Raji (cell line): ENCODE results near the gene ABCB10.

Source experiments
- POLR2A ChIP-seq: IDR thresholded peaks from 2 replicates; pipeline ENCODE4 v1.6.1; 2011; ENCODE audit warnings: low read depth, low read length, control low read depth; ENCODE audit not compliant: insufficient read depth

The ABCB10 gene

DNA sequence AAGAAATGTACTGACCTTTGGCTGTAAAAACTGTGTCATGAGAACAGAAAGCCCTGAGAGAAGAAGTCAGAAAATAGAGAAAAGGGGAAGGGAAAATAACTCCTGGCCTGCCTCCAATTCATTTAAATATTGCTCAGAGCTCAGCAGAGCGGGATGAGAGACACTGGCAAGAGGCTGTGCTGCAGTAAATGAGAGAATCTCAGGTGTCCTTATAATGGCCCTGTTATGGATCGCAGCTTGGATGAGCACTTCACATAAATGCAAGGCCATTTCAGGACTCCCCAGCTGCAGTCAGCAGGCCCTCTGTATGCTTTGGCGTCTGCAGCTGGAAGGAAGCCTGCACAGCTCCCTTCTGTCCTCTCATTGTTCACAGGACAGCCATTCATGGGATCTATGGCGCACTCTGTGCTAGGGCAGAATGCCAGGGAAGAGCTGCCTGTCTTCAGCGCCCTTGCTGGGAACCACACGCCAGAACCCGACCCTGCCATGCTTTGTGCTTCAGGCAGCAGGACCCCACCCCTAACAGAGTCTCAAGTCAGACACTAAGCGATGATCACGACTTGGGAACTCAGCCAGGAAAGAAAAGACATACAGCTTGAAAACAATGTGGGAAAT is 20.7 kb upstream of the ABCB10 start:
- TF ChIP-seq POLR2A: no peak

DNA sequence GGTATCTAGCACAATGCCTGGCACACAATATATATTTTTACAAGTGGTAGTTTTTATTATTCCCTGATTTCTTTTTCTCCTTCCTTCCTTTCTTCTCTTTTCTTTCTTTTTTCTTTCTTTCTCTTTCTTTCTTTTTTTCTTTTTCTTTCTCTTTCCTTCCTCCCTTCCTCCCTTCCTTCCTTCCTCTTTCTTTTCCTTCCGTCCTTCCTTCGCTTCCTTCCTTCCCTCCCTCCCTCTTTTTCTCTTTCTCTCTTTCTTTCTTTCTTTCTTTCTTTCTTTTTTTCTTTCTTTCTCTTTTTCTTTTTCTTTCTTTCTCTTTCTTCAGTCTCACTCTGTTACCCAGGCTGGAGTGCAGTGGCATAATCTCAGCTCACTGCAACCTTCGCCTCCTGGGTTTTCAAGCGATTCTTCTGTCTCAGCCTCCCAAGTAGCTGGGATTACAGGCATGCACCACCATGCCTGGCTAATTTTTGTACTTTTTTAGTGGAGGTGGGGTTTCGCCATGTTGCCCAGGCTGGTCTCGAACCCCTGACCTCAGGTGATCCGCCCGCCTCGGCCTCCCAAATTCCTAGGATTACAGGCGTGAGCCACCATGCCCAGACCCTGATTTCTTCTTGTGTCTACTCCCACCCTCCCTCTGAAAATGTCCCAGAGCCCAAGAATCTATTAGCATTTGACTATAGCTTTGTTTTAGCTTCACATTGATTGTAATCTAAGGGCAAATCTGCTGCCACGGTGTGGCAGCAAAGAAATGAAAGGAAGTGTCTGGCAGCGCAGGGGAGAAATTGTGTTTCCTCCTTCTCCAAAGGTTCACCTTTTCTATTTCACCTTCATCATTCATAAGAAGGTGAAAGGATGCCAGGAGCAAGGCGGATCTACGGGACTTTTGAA is 19.9 kb upstream of the ABCB10 start:
- no peak for TF ChIP-seq POLR2A

DNA sequence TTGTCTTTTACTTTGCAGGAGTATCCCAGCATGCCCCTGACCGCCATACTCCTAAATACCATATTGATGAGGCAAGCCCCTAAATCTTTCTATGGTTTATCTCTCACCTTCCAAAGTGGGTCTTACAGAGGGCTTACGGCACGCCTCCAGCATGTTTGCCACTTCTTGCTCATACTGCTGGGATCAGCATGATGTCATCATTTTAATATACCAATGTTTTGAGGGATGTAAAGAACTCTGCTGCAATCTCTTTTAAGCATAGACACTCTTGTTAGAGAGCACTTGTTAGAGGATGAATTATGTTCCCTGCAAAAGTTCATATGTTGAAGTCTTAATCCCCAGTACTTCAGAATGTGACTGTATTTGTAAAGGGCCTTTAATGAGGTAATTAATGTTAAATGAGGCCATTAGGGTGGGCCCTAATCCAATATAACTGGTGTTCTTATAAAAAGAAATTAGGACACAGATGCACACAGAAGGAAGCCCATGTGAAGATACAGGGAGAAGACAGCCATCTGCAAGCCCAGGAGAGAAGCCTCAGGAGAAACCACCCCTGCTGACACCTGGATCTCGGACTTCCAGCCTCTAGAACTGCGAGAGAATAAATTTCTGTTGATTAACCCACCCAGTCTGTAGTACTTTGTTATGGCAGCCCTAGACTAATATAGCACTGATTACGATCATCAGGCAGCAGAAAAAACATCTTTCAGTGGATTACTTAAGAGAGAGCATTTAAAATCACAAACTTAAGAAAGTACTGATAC is 16.4 kb upstream of the ABCB10 start:
- no peak for TF ChIP-seq POLR2A

DNA sequence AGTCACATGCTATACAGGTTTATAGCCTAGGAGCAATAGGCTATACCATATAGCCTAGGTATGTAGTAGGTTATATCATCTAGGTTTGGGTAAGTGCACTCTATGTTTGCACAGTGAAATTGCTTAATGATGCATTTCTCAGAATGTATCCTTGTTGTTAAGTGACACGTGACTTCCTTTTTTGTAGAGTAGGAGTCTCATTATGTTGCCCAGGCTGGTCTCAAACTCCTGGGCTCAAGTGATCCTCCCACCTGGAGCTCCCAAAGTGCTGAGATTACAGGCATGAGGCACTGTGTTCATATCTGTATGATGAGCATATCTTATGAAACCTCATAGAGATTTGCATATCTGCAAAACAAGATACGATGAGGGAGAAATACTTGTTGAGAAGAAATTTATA is 13.8 kb upstream of the ABCB10 start:
- no peak for TF ChIP-seq POLR2A

DNA sequence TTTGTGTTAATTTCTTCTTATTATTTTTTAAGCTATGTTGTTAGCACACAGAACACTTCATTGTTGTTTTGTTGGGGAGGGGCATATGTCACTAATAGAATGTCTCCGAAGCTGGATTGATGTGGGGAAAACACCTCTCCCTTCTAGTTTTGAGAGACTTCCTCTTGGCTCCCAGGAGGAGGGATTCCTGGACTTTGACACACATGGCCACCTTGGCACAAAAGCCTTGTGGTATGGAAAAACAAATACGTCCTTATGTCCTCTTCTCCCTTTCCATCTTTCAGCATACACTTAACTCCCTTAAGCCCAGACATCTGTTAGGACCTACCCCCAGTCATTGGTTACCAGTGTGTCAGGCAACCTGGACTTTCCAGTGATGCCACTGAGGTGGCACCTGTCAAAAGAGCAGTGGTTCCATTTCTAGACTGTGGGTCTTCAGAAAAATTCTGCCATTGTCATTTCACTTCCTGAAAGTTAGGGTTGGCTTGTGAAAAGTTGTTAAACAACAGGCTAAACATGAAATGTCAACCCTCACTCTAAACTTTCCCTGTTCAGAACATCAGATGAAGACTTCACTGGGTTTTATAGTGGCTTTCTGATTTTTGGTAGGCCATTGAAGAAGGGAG is 12.5 kb upstream of the ABCB10 start:
- no peak for TF ChIP-seq POLR2A

DNA sequence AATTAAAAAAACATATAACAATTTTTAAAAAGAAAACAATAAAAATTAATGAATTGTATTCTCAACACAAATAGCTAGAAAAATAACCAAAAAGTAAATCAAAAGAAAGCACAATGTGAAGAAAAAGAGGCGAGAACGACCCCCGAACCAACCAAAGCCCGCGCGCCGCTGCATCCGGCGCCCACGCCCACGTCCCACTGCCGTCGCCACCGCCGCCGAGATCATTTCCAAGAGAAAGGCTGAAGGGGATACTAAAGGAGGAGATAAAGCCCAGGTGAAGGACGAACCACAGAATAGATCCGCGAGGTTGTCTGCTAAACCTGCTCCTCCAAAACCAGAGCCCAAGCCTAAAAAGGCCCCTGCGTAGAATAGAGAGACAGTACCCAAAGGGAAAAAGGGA is 11.8 kb upstream of the ABCB10 start:
- TF ChIP-seq POLR2A: no peak

DNA sequence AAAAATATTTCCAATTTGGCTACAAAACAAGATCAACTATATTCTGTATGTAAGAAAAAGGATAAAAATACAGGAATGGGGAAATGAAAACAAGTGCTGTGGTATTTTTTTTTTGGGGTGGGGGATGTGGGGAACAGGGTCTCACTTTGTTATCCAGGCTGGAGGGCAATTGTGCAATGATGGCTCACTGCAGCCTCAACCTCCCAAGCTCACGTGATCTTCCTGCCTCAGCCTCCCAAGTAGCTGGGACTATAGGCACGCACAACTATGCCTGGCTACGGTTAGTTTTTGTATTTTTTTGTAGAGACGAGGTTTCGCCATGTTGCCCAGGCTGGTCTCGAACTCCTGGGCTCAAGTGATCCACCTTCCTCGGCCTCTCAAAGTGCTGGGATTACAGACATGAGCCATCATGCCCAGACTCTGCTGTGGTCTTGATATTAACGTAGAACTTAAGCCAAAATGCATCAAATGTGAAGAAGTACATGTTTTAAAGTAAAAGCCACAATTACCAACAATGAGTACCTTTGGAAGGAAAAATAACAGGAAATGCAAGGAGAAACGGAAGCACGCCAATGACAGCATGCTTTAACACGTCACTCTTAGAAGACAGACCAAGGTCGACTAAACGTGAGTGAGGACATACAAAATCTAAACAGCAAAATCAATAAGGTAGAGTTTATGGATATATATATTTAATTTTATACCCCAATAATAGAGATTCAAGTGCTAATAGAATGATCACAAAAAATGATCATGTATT is 8.8 kb upstream of the ABCB10 start:
- TF ChIP-seq POLR2A: no peak

DNA sequence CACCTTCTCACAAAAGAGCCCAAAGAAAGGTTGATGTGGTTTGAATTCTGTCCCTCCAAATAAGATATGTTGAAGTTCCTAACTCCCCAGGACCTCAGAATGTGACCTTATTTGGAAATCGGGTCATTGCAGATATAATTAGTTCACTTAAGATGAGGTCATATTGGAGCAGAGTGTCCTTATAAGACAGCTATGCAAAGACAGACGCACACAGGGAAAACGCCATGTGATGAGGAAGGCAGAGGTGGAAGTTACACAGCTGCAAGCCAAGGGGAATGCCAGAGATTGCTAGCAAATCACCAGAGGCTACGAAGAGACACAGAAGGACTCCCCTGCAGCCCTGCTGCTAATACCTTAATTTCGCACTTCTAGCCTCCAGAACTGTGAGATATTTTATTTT is 5.2 kb upstream of the ABCB10 start:
- no peak for TF ChIP-seq POLR2A

DNA sequence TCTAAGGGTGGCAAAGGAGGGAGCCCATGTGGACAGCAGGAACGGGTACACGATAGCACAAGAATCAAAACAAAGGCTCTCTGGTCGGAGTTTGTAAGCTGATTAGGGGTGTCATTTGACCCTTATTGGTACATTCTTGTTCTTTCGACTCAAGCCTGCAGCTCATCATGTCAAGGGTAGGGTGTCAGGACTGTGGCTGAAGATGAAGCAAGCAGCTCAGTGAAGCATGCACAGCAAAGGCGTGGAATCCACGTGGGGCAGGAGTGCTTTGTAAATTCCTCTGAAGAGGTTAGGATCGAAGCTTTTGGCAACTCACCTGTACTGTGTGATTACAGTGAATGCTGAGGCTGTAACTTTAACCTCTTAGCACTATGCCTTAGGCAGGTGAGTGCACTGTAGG is 4.7 kb upstream of the ABCB10 start:
- no peak for TF ChIP-seq POLR2A

DNA sequence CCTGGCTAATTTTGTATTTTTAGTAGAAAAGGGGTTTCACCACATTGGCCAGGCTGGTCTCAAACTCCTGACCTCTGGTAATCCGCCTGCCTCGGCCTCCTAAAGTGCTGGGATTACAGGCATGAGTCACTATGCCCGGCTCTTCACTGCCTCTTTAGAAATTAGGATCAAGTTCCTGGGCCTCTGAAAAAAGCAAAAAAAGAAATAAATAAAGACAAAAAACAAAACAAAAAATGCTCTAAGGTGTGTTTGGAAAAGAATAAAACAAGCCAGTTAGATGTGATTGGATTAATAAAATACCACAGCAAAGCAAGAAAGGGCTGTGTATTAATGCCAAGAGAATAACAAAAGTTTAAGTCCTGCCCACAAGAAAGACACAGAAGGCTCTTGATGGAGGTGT is 4.2 kb upstream of the ABCB10 start:
- no peak for TF ChIP-seq POLR2A

DNA sequence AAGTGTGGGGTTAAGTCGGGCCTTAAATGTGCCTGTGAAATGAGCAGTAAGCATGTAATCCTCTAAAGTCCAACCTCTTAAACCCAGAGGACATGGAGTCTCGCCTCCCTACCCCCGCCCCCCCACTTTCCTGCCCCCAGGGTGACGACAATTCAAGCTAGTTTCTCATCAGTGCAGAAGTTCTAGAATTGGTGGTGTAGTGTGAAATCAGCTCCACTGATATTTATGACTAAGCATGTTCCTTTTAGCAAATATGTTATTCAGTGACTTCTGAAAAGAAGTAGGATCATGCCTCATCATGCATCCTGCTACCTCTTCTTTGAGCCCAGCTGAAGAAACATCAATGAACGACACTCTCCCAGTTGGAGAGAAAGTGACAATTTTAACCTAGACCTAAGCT is 2.6 kb upstream of the ABCB10 start:
- TF ChIP-seq POLR2A: no peak

DNA sequence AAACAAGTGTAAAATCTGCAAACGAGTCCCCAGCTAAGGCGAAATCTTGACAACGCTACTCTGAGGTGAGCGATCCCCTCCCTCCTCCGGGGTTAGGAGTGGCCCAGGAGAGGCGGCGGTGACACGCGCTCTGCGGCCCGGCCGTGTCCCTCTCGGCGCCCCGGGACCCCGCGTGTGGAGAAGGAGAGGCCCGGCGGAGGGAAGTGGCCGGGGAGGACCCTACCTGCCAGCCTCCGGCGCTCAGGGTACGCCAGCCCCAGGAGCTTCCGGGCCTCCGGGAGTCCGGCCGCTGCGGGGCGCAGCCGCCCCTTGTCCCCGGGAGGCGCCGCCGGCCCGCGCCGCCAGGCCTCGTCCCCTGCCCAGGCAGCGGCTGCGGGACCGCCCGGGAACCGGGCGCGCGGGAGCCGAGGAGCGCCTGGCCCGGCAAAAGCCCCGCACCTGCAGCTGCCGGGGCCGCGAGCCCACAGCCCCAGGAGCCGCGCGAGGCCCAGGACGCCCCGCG is 543 bp downstream of the ABCB10 start:
- TF ChIP-seq POLR2A: no peak

DNA sequence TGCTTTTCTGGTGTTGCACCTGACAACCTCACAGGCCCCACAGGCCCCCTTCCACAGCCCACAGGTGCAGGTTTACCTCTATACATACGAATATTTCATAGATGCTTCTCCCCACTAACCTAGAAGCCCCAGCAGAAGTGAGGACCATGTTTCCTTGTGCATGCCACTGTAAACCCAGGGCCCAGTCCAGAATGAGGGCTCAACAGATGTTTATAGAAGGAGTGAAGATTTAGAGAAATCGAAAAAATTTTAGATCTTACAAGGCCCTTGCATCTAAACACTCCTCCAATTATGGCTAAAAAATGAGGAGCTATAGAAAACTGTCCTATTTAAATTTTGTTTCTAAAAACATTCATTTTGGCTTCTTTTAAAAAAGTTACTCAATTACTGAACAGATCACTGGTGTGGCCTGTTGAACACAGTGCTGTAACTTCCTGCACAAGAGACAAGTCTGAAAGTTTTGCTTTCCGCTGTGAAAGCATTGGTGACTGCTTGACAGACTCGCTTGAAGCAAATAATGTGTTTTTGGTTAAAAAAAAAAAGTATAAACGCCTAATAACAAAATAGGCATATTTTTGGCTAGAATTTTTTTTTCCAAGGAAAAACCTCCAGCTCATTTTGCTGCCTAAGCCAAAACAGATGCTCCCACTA is 1.2 kb downstream of the ABCB10 start:
- no peak for TF ChIP-seq POLR2A
